Medulla oblongata (tissue), 1 donor: ENCODE data around the gene MKI67.
"Not testable (repeated sequence)": the region's sequence is repeated elsewhere in the genome, so short reads cannot be mapped to it uniquely, and the experiment has no call there.

ENCODE experiments used
- DNase-seq: peaks from one replicate; pipeline ENCODE4 v3.0.0-alpha.2; 2015; ENCODE audit errors: extremely low spot score

Gene MKI67

GRCh38 chr10:128110339-128110738, 15.9 kb downstream of the MKI67 start:
- no peak for DNase-seq

DNA sequence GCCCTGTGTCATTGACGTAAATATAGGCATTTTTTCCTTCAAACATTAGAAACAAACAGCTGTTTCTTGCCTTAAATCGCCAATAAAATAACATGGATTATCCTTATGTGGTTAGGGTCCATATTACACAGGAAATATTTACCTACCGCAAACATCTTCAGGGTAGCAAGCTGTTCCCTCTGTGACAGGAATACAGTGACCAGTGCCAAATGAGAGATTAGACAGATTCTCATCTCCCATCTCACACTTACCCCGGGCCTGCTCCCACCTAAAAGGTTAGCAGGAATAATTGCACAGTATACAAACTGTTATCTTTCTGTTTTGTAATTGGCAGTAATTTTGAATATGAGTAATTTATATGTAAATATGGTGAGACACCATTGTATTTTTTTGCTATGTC, 16.5 kb downstream of the MKI67 start:
- DNase-seq, result no peak

DNA sequence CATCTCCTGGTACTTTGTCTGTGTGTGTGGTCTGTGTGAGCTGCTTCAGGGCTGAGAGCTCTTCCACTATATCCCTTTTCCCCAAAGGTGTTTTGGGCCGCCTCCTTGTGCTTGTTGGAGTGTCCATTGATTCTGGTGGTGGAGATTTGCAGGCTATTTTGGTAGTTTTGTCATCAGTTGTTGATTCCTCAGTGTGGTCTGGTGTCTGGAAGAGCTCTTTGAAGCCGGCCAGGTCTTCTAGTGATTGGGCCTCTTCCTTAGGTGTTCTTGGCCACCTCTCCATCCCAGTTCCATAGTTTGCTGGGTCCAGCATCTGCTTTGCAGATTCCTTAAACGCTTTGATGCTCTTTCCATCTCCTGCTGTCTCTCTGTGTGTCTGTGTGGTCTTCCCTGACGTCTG, 20.8 kb downstream of the MKI67 start:
- DNase-seq, result no peak

DNA sequence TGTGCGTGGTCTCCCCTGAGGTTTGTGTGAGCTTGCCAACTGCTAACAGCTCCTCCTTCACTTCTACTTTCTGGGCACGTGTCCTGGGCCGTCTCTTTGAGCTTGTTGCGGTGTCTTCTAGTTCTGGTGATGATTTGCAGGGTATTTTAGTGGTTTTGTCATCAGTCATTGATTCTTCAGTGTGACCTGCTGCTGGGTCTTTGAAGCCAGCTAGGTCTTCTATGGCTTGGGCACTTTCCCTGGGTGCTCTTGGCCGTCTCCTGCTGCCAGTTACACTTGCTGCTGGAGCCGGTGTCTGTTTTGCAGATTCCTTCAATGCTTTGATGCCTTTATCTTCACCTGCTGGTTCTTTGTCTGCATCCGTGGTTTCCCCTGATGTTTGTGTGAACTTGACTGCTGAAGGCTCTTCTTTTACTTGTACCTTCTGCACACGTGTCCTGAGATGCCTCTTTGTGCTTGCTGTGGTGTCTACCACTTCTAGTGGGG, 23.0 kb downstream of the MKI67 start:
- DNase-seq, result no peak

GRCh38 chr10:128102480-128103228, 23.6 kb downstream of the MKI67 start:
- no peak for DNase-seq

DNA sequence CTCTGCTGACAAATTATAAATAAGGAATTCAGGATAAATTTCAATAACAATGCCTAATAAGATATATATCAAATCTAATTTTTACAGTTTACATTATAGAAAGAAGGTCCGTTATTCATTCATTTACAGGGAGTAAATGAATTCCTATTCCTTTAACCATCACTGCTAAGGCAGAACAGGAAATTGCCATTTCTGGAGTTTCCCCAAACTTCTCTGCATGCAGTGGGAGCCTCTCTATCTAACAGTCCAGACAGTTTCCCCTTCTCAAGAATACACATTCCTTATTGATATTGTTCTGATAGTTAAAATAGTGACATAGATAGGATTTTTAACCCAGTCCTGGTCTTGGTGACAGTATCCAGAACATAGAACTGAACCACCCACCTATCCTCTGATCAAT, 24.3 kb downstream of the MKI67 start:
- no peak for DNase-seq

DNA sequence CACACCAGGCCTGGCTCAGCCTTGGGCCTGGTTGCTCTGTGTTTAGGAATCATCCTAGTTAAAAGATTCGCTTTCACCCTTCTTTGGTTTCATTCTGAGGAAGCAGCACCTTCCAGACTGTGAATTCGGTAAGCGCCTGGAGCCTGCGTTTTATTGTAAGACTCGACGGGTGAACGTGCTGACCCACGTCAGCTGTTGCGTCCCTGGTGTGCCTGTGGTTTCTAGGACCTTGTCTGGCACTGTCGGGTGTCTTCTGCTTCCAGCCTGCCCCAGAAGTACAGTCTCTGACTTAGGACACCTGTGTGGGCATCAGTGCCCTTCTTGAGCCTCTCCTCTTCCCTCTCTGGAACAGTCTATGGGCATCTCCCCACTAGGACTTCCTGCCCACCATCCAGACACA, 26.3 kb downstream of the MKI67 start:
- DNase-seq, result no peak

DNA sequence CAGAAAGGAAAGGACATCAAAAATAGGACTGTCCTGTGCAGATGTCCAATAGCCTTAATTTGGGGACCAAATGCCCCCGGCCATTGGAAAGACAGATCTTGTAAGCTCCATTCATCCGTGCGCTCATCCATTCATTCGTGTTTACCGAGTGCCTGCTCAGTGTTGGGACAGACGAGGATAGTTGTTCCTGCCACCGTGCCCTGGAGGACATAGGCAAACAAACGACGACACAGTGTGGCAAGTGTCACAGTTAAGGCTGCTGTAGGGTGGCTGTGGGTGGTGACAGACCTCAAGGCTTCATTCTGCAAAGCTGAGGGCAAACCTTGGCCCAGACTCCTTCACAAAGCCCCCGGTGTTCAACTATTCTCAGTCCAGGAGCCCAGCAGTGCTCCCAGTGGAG, 27.6 kb downstream of the MKI67 start:
- no peak for DNase-seq

- DNase-seq, result no peak
Measured at GRCh38 chr10:128097783-128098182, 28.4 kb downstream of the MKI67 start.

GRCh38 chr10:128096486-128097199, 29.6 kb downstream of the MKI67 start:
- DNase-seq, result no peak

GRCh38 chr10:128095753-128096469, 30.3 kb downstream of the MKI67 start:
- DNase-seq, result no peak

DNA sequence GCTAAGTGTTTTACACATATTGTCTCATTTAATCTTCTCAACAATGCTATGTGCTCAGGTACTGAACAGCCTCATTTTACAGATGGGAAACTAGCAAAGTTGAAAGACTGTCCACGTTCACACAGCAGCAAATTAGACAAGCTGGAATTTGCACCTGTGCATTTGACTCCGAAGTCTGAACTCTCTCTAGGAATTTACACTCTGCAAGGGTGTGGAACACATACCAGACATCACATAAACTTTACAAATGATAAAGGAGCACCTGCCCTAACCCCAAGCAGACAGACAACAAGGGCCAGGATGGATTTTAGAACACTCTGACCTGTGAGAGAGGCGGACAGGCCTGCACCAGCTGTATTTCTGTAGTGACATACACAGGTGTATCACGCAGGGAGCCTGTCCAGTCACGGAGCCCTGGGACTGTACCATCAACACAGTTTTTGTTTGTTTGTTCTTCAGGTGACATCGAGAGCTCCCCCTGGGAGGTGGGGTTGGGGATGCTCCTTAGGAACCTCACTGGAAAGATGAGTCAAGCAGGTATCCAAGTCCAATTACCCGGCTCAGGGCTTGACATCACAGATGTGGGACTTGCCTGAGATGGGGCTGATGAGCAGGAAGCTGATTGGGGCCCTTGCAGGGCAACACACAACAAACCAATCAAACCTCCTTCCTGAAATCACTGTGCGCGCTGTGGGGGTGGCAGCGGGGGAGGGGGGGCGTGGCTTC, 31.0 kb downstream of the MKI67 start:
- no peak for DNase-seq

- not testable (repeated sequence) for DNase-seq
Measured at GRCh38 chr10:128094596-128094995, 31.6 kb downstream of the MKI67 start.

- no peak for DNase-seq
Measured at GRCh38 chr10:128092454-128092853, 33.8 kb downstream of the MKI67 start.

GRCh38 chr10:128091636-128092210, 34.5 kb downstream of the MKI67 start:
- no peak for DNase-seq

- DNase-seq, result no peak
Measured at GRCh38 chr10:128087884-128088709, 38.1 kb downstream of the MKI67 start.

DNA sequence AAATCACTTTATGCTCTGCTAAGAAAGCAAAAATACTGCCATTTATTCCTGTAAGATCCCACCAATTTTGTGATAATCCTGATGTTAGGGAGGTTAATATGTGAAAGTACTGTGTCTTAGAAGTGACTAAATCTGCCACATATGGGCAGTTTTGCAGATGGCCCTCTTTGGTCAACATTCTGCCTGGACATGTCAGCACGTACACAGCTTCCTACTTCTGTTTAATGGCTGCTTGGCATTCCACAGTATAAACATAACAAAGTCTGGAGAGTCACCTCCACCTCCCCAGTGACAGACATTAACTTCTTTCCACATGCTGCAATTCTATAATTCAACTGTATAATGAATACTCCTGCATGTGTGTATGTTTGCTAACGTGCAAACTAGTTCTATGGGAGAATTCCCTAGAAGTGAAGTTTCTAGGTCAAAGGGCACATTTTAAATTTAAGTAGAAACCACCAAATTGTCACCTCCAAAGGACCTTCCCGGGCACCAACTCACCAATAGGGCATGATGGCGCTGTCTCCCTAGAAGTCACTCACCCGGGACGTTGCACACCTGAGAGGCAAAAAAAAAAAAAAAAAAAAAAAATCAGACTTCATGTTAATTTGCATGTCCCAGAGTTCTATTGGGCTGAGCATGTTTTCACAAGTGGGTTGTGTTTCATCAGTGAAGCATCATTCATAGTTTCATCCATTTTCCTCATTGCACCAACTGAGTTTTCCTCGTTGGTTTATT, 38.9 kb downstream of the MKI67 start:
- no peak for DNase-seq

- DNase-seq, result no peak
Measured at GRCh38 chr10:128086003-128086863, 40.0 kb downstream of the MKI67 start.

- no peak for DNase-seq
Measured at GRCh38 chr10:128084991-128085390, 41.2 kb downstream of the MKI67 start.
